Measurements from ENCODE around the gene IGF1R. TPM values are rescaled to one million over a fixed set of nuclear protein-coding genes. Genes with fewer than 3 reads are reported as not detected.

The IGF1R gene
- total and polyA plus RNA-seq, 7 donors, result 1.2 to 130 (median 39.6) TPM

DNA sequence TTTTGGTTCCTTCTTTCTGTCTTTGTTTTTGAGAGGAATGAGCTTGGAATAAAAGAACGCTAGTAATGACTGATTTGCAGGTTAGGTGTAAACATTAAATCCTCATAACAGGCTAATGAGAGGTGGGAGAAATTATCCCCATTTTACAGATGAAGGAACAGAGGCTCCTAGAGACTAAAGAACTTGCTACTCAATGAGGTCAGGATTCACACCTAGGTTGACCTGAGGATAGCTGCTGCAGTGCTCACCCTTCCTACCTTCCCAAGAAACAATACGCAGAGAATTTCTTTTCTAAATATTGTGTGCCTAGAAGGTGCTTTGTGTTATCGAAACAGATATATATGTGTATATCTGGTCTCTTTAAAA lies 106.3 kb downstream of the IGF1R start:
- intact Hi-C loops (cut with DNase I), result no loop called here
- Histone ChIP-seq H3K4me3 (peak overlapping the region in 1 of 4 donors; percentile 33), H3K36me3 (no peaks in the 10 kb centered on the region), H3K9me3 (no peaks in the 10 kb centered on the region), H3K27me3 (no peaks in the 10 kb centered on the region), H3K27ac (peak overlapping the region in 3 of 4 donors; percentile 44 to 62 (median 53)), H3K4me1 (peaks cover 0 to 66% (median 47%) of the 10 kb centered on the region in 4 donors)
- WGBS, 2 donors, result 83 to 90% methylated on average over 3 of the region's 3 CpGs
- TF ChIP-seq POLR2AphosphoS5 (IDR thresholded peaks at IDR 0.05) (no peak), POLR2A (IDR thresholded peaks at IDR 0.05) (no peak), EP300 (IDR thresholded peaks at IDR 0.05) (no peak)
- TF ChIP-seq, protein P1, sequence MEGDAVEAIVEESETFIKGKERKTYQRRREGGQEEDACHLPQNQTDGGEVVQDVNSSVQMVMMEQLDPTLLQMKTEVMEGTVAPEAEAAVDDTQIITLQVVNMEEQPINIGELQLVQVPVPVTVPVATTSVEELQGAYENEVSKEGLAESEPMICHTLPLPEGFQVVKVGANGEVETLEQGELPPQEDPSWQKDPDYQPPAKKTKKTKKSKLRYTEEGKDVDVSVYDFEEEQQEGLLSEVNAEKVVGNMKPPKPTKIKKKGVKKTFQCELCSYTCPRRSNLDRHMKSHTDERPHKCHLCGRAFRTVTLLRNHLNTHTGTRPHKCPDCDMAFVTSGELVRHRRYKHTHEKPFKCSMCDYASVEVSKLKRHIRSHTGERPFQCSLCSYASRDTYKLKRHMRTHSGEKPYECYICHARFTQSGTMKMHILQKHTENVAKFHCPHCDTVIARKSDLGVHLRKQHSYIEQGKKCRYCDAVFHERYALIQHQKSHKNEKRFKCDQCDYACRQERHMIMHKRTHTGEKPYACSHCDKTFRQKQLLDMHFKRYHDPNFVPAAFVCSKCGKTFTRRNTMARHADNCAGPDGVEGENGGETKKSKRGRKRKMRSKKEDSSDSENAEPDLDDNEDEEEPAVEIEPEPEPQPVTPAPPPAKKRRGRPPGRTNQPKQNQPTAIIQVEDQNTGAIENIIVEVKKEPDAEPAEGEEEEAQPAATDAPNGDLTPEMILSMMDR (IDR thresholded peaks at IDR 0.05), result no peak
- no peak for DNase-seq

DNA sequence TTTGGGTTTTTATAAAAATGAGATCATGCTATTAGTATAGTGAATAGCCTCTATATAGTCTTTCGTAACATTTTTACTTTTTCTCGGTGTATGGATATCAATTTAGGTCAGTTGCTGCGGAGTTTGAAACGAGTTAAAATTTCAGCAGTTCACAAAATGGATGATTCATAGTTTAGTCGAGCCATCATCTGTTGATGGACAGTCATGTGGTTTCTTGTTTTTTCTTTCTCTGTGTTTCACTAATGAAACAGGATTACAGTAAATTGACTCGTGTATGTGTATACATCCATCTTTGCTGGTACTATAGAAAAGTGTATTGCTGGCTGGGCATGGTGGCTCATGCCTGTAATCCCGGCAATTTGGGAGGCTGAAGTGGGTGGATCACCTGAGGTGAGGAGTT lies 106.8 kb downstream of the IGF1R start:
- Histone ChIP-seq H3K4me3 (no peak overlapping the region), H3K9me3 (no peaks in the 10 kb centered on the region), H3K4me1 (peaks cover 0 to 65% (median 51%) of the 10 kb centered on the region in 4 donors), H3K27ac (peak overlapping the region in 1 of 4 donors; percentile 53), H3K27me3 (no peaks in the 10 kb centered on the region), H3K36me3 (no peaks in the 10 kb centered on the region)
- 79 to 84% methylated on average over 7 of the region's 7 CpGs for WGBS, 2 donors
- no peak for TF ChIP-seq POLR2A (IDR thresholded peaks at IDR 0.05)
- no peak for TF ChIP-seq POLR2AphosphoS5 (IDR thresholded peaks at IDR 0.05)
- TF ChIP-seq, protein P1 (IDR thresholded peaks at IDR 0.05), result no peak
- no peak for TF ChIP-seq EP300 (IDR thresholded peaks at IDR 0.05)
- intact Hi-C loops (cut with DNase I), result no loop called here
- no peak for DNase-seq

DNA sequence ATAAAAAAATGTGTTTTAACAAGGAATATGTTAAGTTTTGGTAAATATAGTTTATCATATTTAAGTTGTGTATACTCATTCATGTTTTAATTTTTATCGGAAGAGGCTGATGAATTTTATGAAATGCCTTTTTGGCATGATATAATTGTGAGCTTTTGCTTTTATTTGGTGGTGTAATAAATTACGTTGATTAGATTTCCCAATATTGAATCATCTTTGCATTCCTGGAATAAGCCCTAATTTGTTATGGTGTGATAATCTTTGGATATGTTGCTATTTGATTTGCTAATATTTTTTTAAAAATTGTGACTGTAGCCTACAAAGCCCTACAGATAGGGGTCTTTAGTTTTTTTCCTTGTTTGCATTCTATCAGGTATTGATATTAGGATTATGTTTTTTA lies 107.4 kb downstream of the IGF1R start:
- 88% methylated on average over 2 of the region's 2 CpGs for WGBS, 2 donors
- no peaks in the 10 kb centered on the region for H3K9me3 ChIP-seq
- intact Hi-C loops (cut with DNase I), result no loop called here
- TF ChIP-seq, protein P1 (IDR thresholded peaks at IDR 0.05), result no peak
- TF ChIP-seq EP300 (IDR thresholded peaks at IDR 0.05) (no peak), POLR2AphosphoS5 (IDR thresholded peaks at IDR 0.05) (no peak), POLR2A (IDR thresholded peaks at IDR 0.05) (no peak)
- H3K27me3 ChIP-seq, result no peaks in the 10 kb centered on the region
- H3K27ac ChIP-seq, result no peak overlapping the region
- DNase-seq, result no peak
- no peak overlapping the region for H3K4me3 ChIP-seq
- no peaks in the 10 kb centered on the region for H3K36me3 ChIP-seq
- H3K4me1 ChIP-seq, result peaks cover 0 to 67% (median 54%) of the 10 kb centered on the region in 4 donors

DNA sequence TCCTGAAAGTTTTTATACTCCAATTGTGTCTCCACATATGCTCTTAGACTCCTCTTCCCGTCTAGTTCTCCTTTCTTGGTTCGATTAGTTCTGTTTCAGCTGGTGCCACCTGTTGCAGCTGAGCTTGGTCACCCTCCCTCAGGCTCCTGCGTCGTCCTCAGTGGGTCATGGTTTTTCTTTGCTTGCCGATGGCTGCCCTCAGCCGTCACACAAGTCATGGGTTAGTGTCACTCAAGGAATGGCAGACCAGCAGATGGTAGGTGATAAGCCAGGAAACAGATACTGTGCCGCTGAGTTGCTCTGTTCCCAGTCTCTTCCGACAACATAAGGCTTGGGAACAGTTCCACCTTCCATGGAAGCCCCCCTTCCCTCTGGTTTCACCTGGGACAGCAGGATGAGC lies 109.9 kb downstream of the IGF1R start:
- H3K4me1 ChIP-seq, result peaks cover 0 to 63% (median 54%) of the 10 kb centered on the region in 4 donors
- intact Hi-C loops (cut with DNase I), result no loop called here
- WGBS, 2 donors, result 80 to 86% methylated on average over 8 of the region's 8 CpGs

More for the DNA sequence above, 109.9 kb downstream of the IGF1R start:
- TF ChIP-seq, protein P1 (IDR thresholded peaks at IDR 0.05), result no peak
- TF ChIP-seq POLR2AphosphoS5 (IDR thresholded peaks at IDR 0.05) (no peak), POLR2A (IDR thresholded peaks at IDR 0.05) (no peak), EP300 (IDR thresholded peaks at IDR 0.05) (no peak)
- Histone ChIP-seq H3K36me3 (no peaks in the 10 kb centered on the region), H3K27ac (no peak overlapping the region), H3K4me3 (no peak overlapping the region), H3K9me3 (no peaks in the 10 kb centered on the region), H3K27me3 (no peaks in the 10 kb centered on the region)
- DNase-seq, result no peak
